Naive thymus-derived CD8-positive, alpha-beta T cell (primary cell): ENCODE data around the gene PTCH2. TPM values are rescaled to one million over a fixed set of nuclear protein-coding genes. Genes with fewer than 3 reads are reported as not detected.
"Not testable (repeated sequence)": the region's sequence is repeated elsewhere in the genome, so short reads cannot be mapped to it uniquely, and the experiment has no call there.

Experiments used
- ATAC-seq, 2 donors: fragments of 150-1000 bp; cut with Tn5 transposase in 1 of 2; sonication (Bioruptor Pico), chemical (Tn5 transposase) in 1 of 2; 1 replicate in 1 of 2; 2 replicates in 1 of 2; pipeline ENCODE4 v1.10.0; 2021; ENCODE audit warnings: mild to moderate bottlenecking in 2 of 2, moderate library complexity in 2 of 2
- POLR2A ChIA-PET: fragments of 350-600 bp; sonication (Branson Sonifier 250); formaldehyde crosslinking; loops from one replicate; lab custom pipeline; 2021; ENCODE audit warnings: antibody characterized with exemption; lab: Charles Lee
- DNase-seq, 10 donors: peaks; one replicate each; pipeline versions ENCODE4 v3.0.0 to v3.0.0-alpha.2; 2020 to 2022
- H3K27ac Mint-ChIP-seq, 10 donors: one replicate each; pipeline ENCODE4 v1.8.0; 2020 to 2022; ENCODE audit warnings: mild to moderate bottlenecking in 10 of 10, mixed read lengths in 10 of 10, moderate library complexity in 4 of 10, inconsistent platforms in 1 of 10
- H3K27me3 Mint-ChIP-seq, 5 donors: one replicate each; pipeline ENCODE4 v1.8.0; 2021 to 2022; ENCODE audit warnings: mixed read lengths in 5 of 5
- H3K36me3 Mint-ChIP-seq, 3 donors: one replicate each; pipeline ENCODE4 v1.8.0; 2020 to 2022; ENCODE audit warnings: mixed read lengths in 3 of 3, mild to moderate bottlenecking in 2 of 3, inconsistent platforms in 1 of 3
- H3K4me1 Mint-ChIP-seq, 4 donors: one replicate each; pipeline ENCODE4 v1.8.0; 2021 to 2022; ENCODE audit warnings: mixed read lengths in 4 of 4
- H3K4me3 Mint-ChIP-seq, 10 donors: one replicate each; pipeline ENCODE4 v1.8.0; 2020 to 2022; ENCODE audit warnings: mild to moderate bottlenecking in 10 of 10, mixed read lengths in 10 of 10, moderate library complexity in 6 of 10, inconsistent platforms in 1 of 10
- H3K9me3 Mint-ChIP-seq, 9 donors: one replicate each; pipeline ENCODE4 v1.8.0; 2020 to 2022; ENCODE audit warnings: mixed read lengths in 9 of 9, mild to moderate bottlenecking in 3 of 9, inconsistent platforms in 1 of 9, moderate library complexity in 1 of 9
- polyA plus RNA-seq, 3 donors: library from polyadenylated mRNA; unstranded; fragments of 300-500 nt; fragmentation: Illumina TruSeq; gene quantifications; one replicate each; pipeline ENCODE4 v1.2.3, GENCODE V29; 2021
- total RNA-seq, 8 experiments: library from RNA in 2 of 8; stranded (reverse) in 2 of 8; gene quantifications; one replicate each; pipeline ENCODE4 v1.2.3 and lab custom pipeline; 2021 to 2026

Gene PTCH2
- total and polyA plus RNA-seq, 5 experiments from 2014 or later: 1.6 to 2.0 TPM; not detected in 3

GRCh38 chr1:44815926-44816325, 27.1 kb downstream of the PTCH2 start:
- not testable (repeated sequence) for H3K27me3 Mint-ChIP-seq, ATAC-seq, H3K9me3 Mint-ChIP-seq, H3K36me3 Mint-ChIP-seq
- Mint-ChIP-seq H3K4me3 (peak overlapping the region in 4 of 10 donors; percentile 22 to 91 (median 52)), H3K27ac (peak overlapping the region in 6 of 10 donors; percentile 43 to 98 (median 92)), H3K4me1 (peaks cover 32 to 74% (median 66%) of the 10 kb centered on the region in 4 donors)
- DNase-seq: peak in 1 of 10 donors; percentile 6
- POLR2A ChIA-PET: interaction anchor here (0.6 to 9.6 kb wide), 5 partner anchors 8 to 31 kb away, joined by 4 to 413 read pairs (median 5); partner anchors contain the start of genes DYNLT4 and PLK3

- Mint-ChIP-seq H3K4me3 (peak overlapping the region in 5 of 10 donors; percentile 6 to 91 (median 30)), H3K27ac (peak overlapping the region in 9 of 10 donors; percentile 37 to 100 (median 99)), H3K36me3 (no peaks in the 10 kb centered on the region), H3K27me3 (no peaks in the 10 kb centered on the region), H3K9me3 (no peaks in the 10 kb centered on the region), H3K4me1 (peaks cover 34 to 75% (median 72%) of the 10 kb centered on the region in 4 donors)
- ATAC-seq: no peak
- peak in 1 of 10 donors; percentile 45 for DNase-seq
- POLR2A ChIA-PET: interaction anchor here (0.5 to 9.6 kb wide), 19 partner anchors 13 to 687 kb away, joined by 3 to 413 read pairs (median 5); partner anchors contain the start of genes ARMH1, BEST4, CCDC163 and EIF2B3
Observed at GRCh38 chr1:44812822-44813543, 30.1 kb downstream of the PTCH2 start.

GRCh38 chr1:44811234-44811633, 31.8 kb downstream of the PTCH2 start:
- ATAC-seq (no peak), DNase-seq (no peak)
- Mint-ChIP-seq H3K4me1 (peaks cover 40 to 81% (median 79%) of the 10 kb centered on the region in 4 donors), H3K27ac (peak overlapping the region; percentile 98 to 100 (median 99)), H3K27me3 (no peaks in the 10 kb centered on the region), H3K36me3 (peaks cover 0 to 6% (median 2%) of the 10 kb centered on the region in 3 donors), H3K4me3 (peak overlapping the region; percentile 33 to 91 (median 60)), H3K9me3 (no peaks in the 10 kb centered on the region)
- POLR2A ChIA-PET: interaction anchor here (0.9 to 16.4 kb wide), 4 partner anchors 10 to 80 kb away, joined by 3 to 590 read pairs (median 209); partner anchors contain the start of genes PLK3, RNU5D-1 and RPS8

- not testable (repeated sequence) for H3K36me3 Mint-ChIP-seq, DNase-seq, H3K27me3 Mint-ChIP-seq, H3K9me3 Mint-ChIP-seq, ATAC-seq
- peak overlapping the region in 9 of 10 donors; percentile 20 to 91 (median 62) for H3K4me3 Mint-ChIP-seq
- peak overlapping the region; percentile 98 to 100 (median 99) for H3K27ac Mint-ChIP-seq
- peaks cover 40 to 81% (median 79%) of the 10 kb centered on the region in 4 donors for H3K4me1 Mint-ChIP-seq
- POLR2A ChIA-PET: interaction anchor here (0.9 to 16.4 kb wide), 4 partner anchors 10 to 79 kb away, joined by 3 to 590 read pairs (median 226); partner anchors contain the start of genes PLK3 and RNU5D-1
Observed at GRCh38 chr1:44810762-44811105, 32.3 kb downstream of the PTCH2 start.

GRCh38 chr1:44810101-44810761, 32.8 kb downstream of the PTCH2 start:
- Mint-ChIP-seq H3K27me3 (no peaks in the 10 kb centered on the region), H3K4me1 (peaks cover 39 to 83% (median 76%) of the 10 kb centered on the region in 4 donors), H3K27ac (peak overlapping the region; percentile 98 to 100 (median 99)), H3K9me3 (no peaks in the 10 kb centered on the region), H3K36me3 (peaks cover 0 to 13% (median 4%) of the 10 kb centered on the region in 3 donors), H3K4me3 (peak overlapping the region in 9 of 10 donors; percentile 39 to 91 (median 81))
- DNase-seq: peak in 2 of 10 donors; percentile 37 to 62
- POLR2A ChIA-PET: interaction anchor here (0.8 to 16.4 kb wide), 16 partner anchors 10 to 1160 kb away, joined by 3 to 590 read pairs (median 8); partner anchors contain the start of genes ARMH1, EIF2B3, HPDL and PLK3
- ATAC-seq: no peak

GRCh38 chr1:44808938-44809917, 33.8 kb downstream of the PTCH2 start:
- Mint-ChIP-seq H3K27ac (peak overlapping the region; percentile 98 to 100 (median 99)), H3K9me3 (no peaks in the 10 kb centered on the region), H3K27me3 (no peaks in the 10 kb centered on the region), H3K4me3 (peak overlapping the region; percentile 71 to 91 (median 80)), H3K4me1 (peaks cover 37 to 83% (median 74%) of the 10 kb centered on the region in 4 donors), H3K36me3 (peaks cover 0 to 23% (median 13%) of the 10 kb centered on the region in 3 donors)
- POLR2A ChIA-PET: interaction anchor here (0.8 to 16.4 kb wide), 23 partner anchors 9 to 1159 kb away, joined by 3 to 590 read pairs (median 5); partner anchors contain the start of genes ARMH1, EIF2B3, GPBP1L1 and HECTD3
- DNase-seq (peak; percentile 61 to 94 (median 83)), ATAC-seq (peak; percentile 48 to 67)

- H3K4me3 Mint-ChIP-seq: peak within 1 kb of the TSS; percentile 71 to 91 (median 80)
- POLR2A ChIA-PET: interaction anchor here (0.5 to 16.4 kb wide), 20 partner anchors 8 to 1870 kb away, joined by 3 to 590 read pairs (median 6); partner anchors contain the start of genes ARMH1, GPBP1L1, HECTD3 and PLK3
- H3K27me3 Mint-ChIP-seq: no peaks in the 10 kb centered on the region
- no peaks in the 10 kb centered on the region for H3K9me3 Mint-ChIP-seq
- peaks cover 37 to 85% (median 75%) of the 10 kb centered on the region in 4 donors for H3K4me1 Mint-ChIP-seq
- peak within 1 kb of the TSS; percentile 98 to 100 (median 99) for H3K27ac Mint-ChIP-seq
- ATAC-seq (peak; percentile 8 to 10), DNase-seq (peak in 4 of 10 donors; percentile 36 to 67 (median 63))
- H3K36me3 Mint-ChIP-seq: peaks cover 0 to 30% (median 16%) of the 10 kb centered on the region in 3 donors
Observed at GRCh38 chr1:44808063-44808937, 34.8 kb downstream of the PTCH2 start, which contains the start of gene BTBD19. Gene BTBD19, plus strand, starts transcription at chr1:44808523. Its CDS starts 298 bp downstream, at chr1:44808821.

- Mint-ChIP-seq H3K4me1 (peaks cover 42 to 87% (median 80%) of the 10 kb centered on the region in 4 donors), H3K27ac (peak overlapping the region; percentile 98 to 100 (median 99)), H3K9me3 (no peaks in the 10 kb centered on the region), H3K27me3 (no peaks in the 10 kb centered on the region), H3K36me3 (peaks cover 0 to 35% (median 22%) of the 10 kb centered on the region in 3 donors), H3K4me3 (peak overlapping the region; percentile 40 to 91 (median 78))
- POLR2A ChIA-PET: interaction anchor here (0.8 to 16.4 kb wide), 13 partner anchors 7 to 496 kb away, joined by 3 to 590 read pairs (median 5); partner anchors contain the start of genes HECTD3, PLK3, RNU5D-1 and RPS8
- DNase-seq (peak; percentile 72 to 96 (median 90)), ATAC-seq (peak; percentile 56 to 69)
Observed at GRCh38 chr1:44807364-44808062, 35.5 kb downstream of the PTCH2 start.

GRCh38 chr1:44806704-44807363, 36.2 kb downstream of the PTCH2 start, which contains the start of gene DYNLT4:
Gene DYNLT4, minus strand, starts transcription at chr1:44807351. Its CDS starts 683 bp downstream, at chr1:44806668.
- Mint-ChIP-seq H3K4me3 (peak within 1 kb of the TSS; percentile 40 to 91 (median 78)), H3K9me3 (no peaks in the 10 kb centered on the region), H3K4me1 (peaks cover 43 to 87% (median 82%) of the 10 kb centered on the region in 4 donors), H3K27ac (peak within 1 kb of the TSS; percentile 98 to 100 (median 99)), H3K36me3 (peaks cover 0 to 41% (median 22%) of the 10 kb centered on the region in 3 donors), H3K27me3 (no peaks in the 10 kb centered on the region)
- no peak for DNase-seq
- POLR2A ChIA-PET: interaction anchor here (0.8 to 16.4 kb wide), 8 partner anchors 7 to 497 kb away, joined by 3 to 590 read pairs (median 38); partner anchors contain the start of genes PLK3, RNU5D-1 and RPS8
- peak; percentile 1 to 16 for ATAC-seq
